ENCODE data around the gene ZNF146.
"Not testable (repeated sequence)": the region's sequence is repeated elsewhere in the genome, so short reads cannot be mapped to it uniquely, and the experiment has no call there.

The ZNF146 gene

DNA sequence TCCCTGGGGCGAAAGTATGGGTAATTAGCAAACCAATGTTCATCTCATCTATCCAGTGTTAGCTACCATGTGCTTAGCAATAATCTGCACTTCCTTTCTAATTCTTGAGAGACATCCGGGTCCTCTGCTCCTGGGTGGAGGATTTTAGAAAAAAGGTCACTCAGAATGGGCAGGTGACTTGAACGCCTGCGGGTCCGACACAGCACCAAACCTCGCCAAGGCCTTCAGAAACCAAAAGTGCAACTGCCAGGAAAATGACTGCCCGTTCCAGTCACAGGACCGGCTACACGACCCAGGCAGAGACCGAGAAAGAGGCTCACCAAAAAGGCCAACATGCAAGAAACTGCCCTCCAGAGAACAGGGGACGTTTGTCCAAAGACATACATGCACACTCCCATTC is 39.9 kb downstream of the ZNF146 start:
- Mint-ChIP-seq H3K27me3 (peaks cover 3% of the 10 kb centered on the region), H3K4me1 (peaks cover 2% of the 10 kb centered on the region), H3K9me3 (peaks cover 5% of the 10 kb centered on the region), H3K4me3 (no peak overlapping the region), H3K27ac (no peak overlapping the region), H3K36me3 (peaks cover 10% of the 10 kb centered on the region)
- DNase-seq (ENCODE audit: low spot score in 2 of 2) (no peak), ATAC-seq (ENCODE audit: low read depth) (no peak)

DNA sequence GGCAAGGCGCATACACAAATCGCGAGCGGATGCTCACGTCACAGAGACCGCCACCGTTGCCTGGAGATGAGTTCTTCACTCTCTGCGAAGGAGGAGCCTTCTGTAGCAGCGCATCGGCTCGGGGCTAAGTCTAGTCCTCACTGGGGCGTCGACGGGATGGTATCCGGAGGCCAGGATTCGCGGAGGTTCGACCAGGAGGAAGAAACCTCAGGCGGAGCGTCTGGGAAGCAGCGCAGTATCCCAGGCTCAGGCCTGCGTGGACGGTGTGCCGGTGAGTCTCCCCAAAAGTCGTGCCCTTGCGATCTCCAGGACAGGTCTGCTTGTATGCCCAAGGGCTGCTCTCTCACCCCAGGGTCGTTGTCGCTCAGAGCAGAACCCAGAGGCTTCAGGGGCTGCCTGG is 40.4 kb downstream of the ZNF146 start:
- H3K4me3 Mint-ChIP-seq, result no peak overlapping the region
- peaks cover 3% of the 10 kb centered on the region for H3K27me3 Mint-ChIP-seq
- DNase-seq (ENCODE audit: low spot score in 2 of 2) (no peak), ATAC-seq (ENCODE audit: low read depth) (no peak)
- H3K4me1 Mint-ChIP-seq, result peaks cover 2% of the 10 kb centered on the region
- no peak overlapping the region for H3K27ac Mint-ChIP-seq
- peaks cover 5% of the 10 kb centered on the region for H3K9me3 Mint-ChIP-seq
- H3K36me3 Mint-ChIP-seq, result peaks cover 10% of the 10 kb centered on the region

DNA sequence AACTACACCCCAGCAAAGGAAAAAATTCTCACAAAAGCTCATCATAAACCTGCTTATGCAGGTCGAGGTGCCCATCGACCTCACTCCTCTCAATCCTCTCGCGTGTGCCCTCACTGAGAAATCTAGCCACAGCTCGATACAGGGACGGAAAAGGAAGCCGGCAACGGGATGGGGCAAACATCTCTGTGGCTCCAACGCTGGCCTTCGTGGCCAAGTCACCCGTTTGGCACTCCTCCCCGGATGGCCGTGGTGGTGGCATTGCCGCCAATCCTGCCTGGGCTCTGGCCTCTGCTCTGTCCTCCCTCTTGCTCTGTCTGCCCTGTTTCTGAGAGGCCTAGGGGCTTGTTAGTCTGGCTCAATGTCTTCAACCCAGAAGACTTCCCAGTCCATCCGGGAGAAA is 41.2 kb downstream of the ZNF146 start:
- no peak for ATAC-seq (ENCODE audit: low read depth)
- H3K9me3 Mint-ChIP-seq, result peaks cover 5% of the 10 kb centered on the region
- peaks cover 2% of the 10 kb centered on the region for H3K4me1 Mint-ChIP-seq
- peaks cover 3% of the 10 kb centered on the region for H3K27me3 Mint-ChIP-seq
- peaks cover 10% of the 10 kb centered on the region for H3K36me3 Mint-ChIP-seq
- H3K27ac Mint-ChIP-seq, result no peak overlapping the region
- no peak overlapping the region for H3K4me3 Mint-ChIP-seq
- no peak for DNase-seq (ENCODE audit: low spot score in 2 of 2)

DNA sequence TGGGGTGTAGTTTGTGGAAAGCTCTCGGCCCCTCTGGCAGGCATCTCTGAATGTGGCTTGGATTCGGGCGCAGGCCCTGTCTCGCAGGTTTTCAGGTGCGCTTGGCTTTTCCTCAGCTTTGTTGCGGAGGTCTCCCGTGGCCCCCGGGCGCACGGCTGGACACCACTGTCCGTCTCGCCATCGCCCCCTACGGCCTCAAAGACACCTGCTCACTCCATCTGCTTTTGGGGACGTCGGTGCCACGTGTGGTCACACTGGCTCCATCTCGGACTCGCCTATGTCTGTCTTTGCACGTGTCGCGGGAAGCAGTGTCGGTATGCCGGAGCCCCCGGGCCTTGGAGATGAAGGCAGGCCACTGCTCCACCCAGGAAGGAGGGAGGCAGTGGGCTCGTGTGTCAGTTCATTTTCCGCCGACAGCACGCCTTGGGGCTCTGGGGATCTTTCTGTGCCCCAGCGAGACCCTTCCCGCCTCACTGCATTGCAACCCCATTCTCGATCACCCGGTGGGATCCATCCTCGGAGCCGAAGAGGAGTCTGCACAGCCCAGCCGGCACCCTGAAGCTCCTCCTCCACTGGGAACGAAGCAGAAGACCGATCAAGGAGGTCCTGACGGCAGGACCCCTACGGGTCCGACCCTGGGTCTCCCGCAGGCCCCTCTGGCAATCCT is 42.1 kb downstream of the ZNF146 start:
- peaks cover 10% of the 10 kb centered on the region for H3K36me3 Mint-ChIP-seq
- ATAC-seq (ENCODE audit: low read depth) (no peak), DNase-seq (ENCODE audit: low spot score in 2 of 2) (no peak)
- H3K4me1 Mint-ChIP-seq, result peaks cover 2% of the 10 kb centered on the region
- no peak overlapping the region for H3K4me3 Mint-ChIP-seq
- peaks cover 5% of the 10 kb centered on the region for H3K9me3 Mint-ChIP-seq
- peaks cover 3% of the 10 kb centered on the region for H3K27me3 Mint-ChIP-seq
- no peak overlapping the region for H3K27ac Mint-ChIP-seq

DNA sequence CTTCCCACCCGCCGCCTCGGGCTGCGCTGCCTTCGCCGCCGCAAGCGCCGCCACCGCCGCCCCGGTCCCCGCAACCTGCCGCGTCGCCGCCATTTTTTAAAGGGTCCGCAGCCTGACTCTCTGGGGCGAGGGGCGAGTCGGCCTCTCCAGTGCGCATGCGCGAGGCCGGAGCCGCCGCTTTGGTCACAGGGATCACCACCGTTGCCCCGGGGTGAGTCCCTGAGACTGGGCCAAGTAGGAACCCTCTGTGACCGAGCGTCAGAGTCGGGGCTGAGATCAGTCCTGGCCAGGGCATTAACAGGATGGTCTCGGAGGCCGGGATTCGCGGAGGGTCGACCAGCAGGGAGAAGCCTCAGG is 42.6 kb downstream of the ZNF146 start:
- peaks cover 3% of the 10 kb centered on the region for H3K27me3 Mint-ChIP-seq
- no peak for DNase-seq (ENCODE audit: low spot score in 2 of 2)

DNA sequence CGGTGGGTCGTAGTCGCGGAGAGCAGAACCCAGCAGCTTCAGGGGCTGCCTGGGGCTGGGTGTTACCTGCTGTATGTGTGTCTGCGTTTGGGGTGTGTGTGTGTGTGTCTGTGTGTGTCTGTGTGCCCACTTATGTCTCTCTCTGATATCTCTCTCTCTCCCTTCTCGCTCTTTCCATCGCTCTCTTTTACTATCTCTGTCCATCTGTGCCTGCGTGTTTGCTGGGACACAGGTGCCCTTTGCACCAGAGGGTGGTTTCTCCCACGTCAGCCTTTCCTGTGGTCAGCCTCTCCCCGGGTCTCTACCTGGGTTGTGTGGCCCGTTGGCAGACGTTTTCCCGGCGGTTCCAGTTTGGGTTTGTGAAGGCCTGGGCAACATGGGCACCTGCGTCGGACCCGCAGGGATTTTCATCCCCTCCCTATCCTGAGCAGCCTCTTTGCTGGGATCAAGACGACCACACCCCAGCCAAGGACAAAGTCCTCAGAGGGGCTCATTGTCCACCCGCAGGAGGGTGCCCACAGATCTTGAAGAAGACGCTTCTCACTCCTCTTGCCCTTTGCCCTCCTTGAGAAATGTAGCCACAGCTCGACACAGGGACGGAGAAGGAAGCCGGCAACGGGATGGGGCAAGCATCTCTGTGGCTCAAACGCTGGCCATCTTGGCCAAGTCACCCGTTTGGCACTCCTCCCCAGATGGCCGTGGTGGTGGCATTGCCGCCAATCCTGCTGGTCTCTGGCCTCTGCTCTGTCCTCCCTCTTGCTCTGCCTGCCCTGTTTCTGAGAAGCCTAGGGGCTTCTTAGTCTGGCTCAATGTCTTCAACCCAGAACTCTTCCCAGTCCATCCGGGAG is 43.3 kb downstream of the ZNF146 start:
- H3K4me1 Mint-ChIP-seq, result peaks cover 2% of the 10 kb centered on the region
- DNase-seq (ENCODE audit: low spot score in 2 of 2) (no peak), ATAC-seq (ENCODE audit: low read depth) (no peak)
- no peak overlapping the region for H3K27ac Mint-ChIP-seq
- H3K9me3 Mint-ChIP-seq, result peaks cover 5% of the 10 kb centered on the region
- peaks cover 10% of the 10 kb centered on the region for H3K36me3 Mint-ChIP-seq
- peak overlapping the region; percentile 66 for H3K4me3 Mint-ChIP-seq
- peaks cover 3% of the 10 kb centered on the region for H3K27me3 Mint-ChIP-seq

More for the DNA sequence above, 42.6 kb downstream of the ZNF146 start:
- H3K4me3 Mint-ChIP-seq, result no peak overlapping the region
- ATAC-seq (ENCODE audit: low read depth), result no peak
- H3K36me3 Mint-ChIP-seq, result peaks cover 10% of the 10 kb centered on the region
- H3K4me1 Mint-ChIP-seq, result peaks cover 2% of the 10 kb centered on the region
- peaks cover 5% of the 10 kb centered on the region for H3K9me3 Mint-ChIP-seq
- no peak overlapping the region for H3K27ac Mint-ChIP-seq

DNA sequence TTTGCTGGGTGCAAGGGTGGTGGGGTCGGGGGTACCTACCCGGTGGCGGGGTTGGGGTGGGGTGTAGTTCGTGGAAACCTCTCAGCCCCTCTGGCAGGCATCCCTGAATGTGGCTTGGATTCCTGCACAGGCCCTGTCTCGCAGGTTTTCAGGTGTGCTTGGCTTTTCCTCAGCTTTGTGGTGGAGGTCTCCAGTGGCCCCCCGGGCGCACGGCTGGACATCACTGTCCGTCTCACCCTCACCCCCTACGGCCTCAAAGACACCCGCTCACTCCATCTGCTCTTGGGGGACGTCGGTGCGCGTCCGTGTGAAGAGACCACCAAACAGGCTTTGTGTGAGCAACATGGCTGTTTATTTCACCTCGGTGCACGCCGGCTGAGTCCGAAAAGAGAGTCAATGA is 44.3 kb downstream of the ZNF146 start:
- peaks cover 10% of the 10 kb centered on the region for H3K36me3 Mint-ChIP-seq

DNA sequence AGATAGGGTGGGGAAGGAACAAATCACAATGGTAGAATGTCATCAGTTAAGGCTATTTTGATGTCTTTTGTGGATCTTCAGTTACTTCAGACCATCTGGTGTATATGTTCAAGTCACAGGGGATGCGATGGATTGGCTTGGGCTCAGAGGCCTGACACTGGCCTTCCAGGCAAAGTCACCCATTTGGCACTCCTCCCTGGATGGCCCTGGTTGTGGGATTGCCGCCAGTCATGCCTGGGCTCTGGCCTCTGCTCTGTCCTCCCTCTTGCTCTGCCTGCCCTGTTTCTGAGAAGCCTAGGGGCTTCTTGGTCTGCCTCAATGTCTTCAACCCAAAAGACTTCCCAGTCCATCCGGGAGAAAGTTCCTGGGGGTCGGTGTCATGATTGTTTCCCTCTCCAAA is 50.2 kb downstream of the ZNF146 start:
- Mint-ChIP-seq H3K4me3 (no peak overlapping the region), H3K27ac (no peak overlapping the region), H3K4me1 (no peaks in the 10 kb centered on the region), H3K36me3 (peaks cover 5% of the 10 kb centered on the region), H3K27me3 (no peaks in the 10 kb centered on the region), H3K9me3 (peaks cover 13% of the 10 kb centered on the region)
- DNase-seq (ENCODE audit: low spot score in 2 of 2), result no peak
- ATAC-seq (ENCODE audit: low read depth), result no peak

More for the DNA sequence above, 44.3 kb downstream of the ZNF146 start:
- Mint-ChIP-seq H3K27ac (no peak overlapping the region), H3K4me1 (peaks cover 2% of the 10 kb centered on the region), H3K27me3 (peaks cover 3% of the 10 kb centered on the region), H3K4me3 (no peak overlapping the region), H3K9me3 (peaks cover 10% of the 10 kb centered on the region)
- DNase-seq (ENCODE audit: low spot score in 2 of 2) (no peak), ATAC-seq (ENCODE audit: low read depth) (no peak)

DNA sequence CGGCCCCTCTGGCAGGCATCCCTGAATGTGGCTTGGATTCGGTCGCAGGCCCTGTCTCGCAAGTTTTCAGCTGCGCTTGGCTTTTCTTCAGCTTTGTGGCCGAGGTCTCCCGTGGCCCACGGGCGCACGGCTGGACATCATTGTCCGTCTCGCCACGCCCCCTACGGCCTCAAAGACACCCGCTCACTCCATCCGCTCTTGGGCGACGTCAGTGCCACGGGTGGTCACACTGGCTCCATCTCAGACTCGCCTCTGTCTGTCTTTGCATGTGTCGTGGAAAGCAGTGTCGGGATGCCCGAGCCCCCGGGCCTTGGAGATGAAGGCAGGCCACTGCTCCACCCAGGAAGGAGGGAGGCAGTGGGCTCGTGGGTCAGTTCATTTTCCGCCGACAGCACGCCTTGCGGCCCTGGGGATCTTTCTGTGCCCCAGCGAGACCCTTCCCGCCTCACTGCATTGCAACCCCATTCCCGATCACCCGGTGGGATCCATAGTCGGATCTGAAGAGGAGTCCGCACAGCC is 51.0 kb downstream of the ZNF146 start:
- H3K36me3 Mint-ChIP-seq, result peaks cover 5% of the 10 kb centered on the region

DNA sequence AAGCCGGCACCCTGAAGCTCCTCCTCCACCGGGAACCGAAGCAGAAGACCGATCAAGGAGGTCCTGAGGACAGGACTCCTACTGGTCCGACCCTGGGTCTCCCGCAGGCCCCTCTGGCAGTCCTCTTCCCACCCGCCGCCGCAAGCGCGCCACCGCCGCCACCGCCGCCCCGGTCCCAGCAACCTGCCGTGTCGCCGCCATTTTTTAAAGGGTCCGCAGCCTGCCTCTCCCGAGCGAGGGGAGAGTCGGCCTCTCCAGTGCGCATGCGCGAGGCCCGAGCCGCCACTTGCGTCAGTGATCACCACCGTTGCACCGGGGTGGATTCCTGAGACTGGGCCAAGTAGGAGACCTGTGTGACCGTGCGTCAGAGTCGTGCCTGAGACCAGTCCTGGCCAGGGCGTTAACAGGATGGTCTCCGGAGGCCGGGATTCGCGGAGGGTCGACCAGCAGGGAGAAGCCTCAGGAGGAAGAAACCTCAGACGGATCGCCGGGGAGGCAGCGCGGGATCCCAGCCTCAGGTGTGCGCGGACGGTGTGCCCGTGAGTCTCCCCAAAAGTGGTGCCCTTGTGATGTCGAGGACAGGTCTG is 51.6 kb downstream of the ZNF146 start:
- peaks cover 13% of the 10 kb centered on the region for H3K9me3 Mint-ChIP-seq

More for the DNA sequence above, 51.0 kb downstream of the ZNF146 start:
- Mint-ChIP-seq H3K4me1 (no peaks in the 10 kb centered on the region), H3K27ac (no peak overlapping the region), H3K27me3 (no peaks in the 10 kb centered on the region), H3K9me3 (peaks cover 13% of the 10 kb centered on the region), H3K4me3 (no peak overlapping the region)
- ATAC-seq (ENCODE audit: low read depth), result no peak
- no peak for DNase-seq (ENCODE audit: low spot score in 2 of 2)

DNA sequence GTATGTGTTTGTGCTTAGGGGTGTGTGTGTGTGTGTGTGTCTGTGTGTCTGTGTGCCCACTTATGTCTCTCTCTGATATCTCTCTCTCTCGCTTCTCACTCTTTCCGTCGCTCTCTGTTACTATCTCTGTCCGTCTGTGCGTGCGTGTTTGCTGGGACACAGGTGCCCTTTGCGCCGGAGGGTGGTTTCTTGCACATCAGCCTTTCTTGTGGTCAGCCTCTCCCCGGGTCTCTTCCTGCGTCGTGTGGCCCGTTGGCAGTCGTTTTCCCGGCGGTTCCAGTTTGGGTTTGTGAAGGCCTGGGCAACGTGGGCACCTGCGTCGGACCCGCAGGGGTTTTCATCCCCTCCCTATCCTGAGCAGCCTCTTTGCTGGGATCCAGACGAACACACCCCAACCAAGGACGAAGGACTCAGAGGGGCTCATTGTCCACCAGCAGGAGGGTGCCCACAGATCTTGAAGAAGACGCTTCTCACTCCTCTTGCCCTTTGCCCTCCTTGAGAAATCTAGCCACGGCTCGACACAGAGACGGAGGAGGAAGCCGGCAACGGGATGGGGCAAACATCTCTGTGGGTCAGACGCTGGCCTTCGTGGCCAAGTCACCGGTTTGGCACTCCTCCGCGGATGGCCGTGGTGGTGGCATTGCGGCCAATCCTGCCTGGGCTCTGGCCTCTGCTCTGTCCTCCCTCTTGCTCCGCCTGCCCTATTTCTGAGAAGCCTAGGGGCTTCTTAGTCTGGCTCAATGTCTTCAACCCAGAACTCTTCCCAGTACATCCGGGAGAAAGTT is 52.3 kb downstream of the ZNF146 start:
- Mint-ChIP-seq H3K27ac (no peak overlapping the region), H3K4me3 (no peak overlapping the region), H3K27me3 (no peaks in the 10 kb centered on the region), H3K36me3 (peaks cover 5% of the 10 kb centered on the region), H3K4me1 (no peaks in the 10 kb centered on the region), H3K9me3 (peaks cover 13% of the 10 kb centered on the region)
- no peak for ATAC-seq (ENCODE audit: low read depth)
- DNase-seq (ENCODE audit: low spot score in 2 of 2), result no peak

More for the DNA sequence above, 51.6 kb downstream of the ZNF146 start:
- H3K4me1 Mint-ChIP-seq, result no peaks in the 10 kb centered on the region
- peaks cover 5% of the 10 kb centered on the region for H3K36me3 Mint-ChIP-seq
- ATAC-seq (ENCODE audit: low read depth) (no peak), DNase-seq (ENCODE audit: low spot score in 2 of 2) (no peak)
- H3K27me3 Mint-ChIP-seq, result no peaks in the 10 kb centered on the region
- no peak overlapping the region for H3K27ac Mint-ChIP-seq
- no peak overlapping the region for H3K4me3 Mint-ChIP-seq

DNA sequence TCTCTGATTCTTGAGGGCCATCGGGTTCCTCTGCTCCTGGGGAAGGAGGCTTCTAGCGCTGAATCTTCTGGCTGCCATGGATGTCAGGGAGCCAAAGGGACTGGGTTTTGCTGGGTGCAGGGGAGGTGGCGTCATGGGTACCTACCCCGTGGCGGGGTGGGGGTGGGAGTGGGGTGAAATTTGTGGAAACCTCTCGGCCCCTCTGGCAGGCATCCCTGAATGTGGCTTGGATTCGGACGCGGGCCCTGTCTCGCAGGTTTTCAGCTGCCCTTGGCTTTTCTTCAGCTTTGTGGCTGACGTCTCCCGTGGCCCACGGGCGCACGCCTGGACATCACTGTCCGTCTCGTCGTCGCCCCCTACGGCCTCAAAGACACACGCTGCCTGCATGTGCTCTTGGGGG is 53.2 kb downstream of the ZNF146 start:
- H3K27ac Mint-ChIP-seq, H3K4me3 Mint-ChIP-seq, H3K4me1 Mint-ChIP-seq: not testable (repeated sequence)

DNA sequence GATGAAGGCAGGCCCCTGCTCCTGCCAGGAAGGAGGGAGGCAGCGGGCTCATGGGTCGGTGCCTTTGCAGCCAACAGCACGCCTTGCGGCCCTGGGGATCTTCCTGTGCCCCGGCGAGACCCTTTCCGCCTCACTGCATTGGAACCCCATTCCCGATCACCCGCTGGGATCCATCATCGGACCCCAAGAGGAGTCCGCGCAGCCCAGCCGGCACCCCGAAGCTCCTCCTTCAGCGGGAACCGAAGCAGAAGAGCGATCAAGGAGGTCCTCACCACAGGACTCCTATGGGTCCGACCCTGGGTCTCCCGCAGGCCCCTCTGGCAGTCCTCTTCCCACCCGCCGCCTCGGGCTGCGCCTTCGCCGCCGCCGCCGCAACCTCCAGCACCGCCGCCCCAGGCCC is 53.7 kb downstream of the ZNF146 start:
- not testable (repeated sequence) for H3K4me3 Mint-ChIP-seq; H3K36me3 Mint-ChIP-seq; ATAC-seq (ENCODE audit: low read depth); H3K27me3 Mint-ChIP-seq; H3K27ac Mint-ChIP-seq; H3K4me1 Mint-ChIP-seq
- peak in 1 of 2 donors; percentile 57 for DNase-seq (ENCODE audit: low spot score in 2 of 2)
- H3K9me3 Mint-ChIP-seq, result peaks cover 13% of the 10 kb centered on the region

More for the DNA sequence above, 53.2 kb downstream of the ZNF146 start:
- not testable (repeated sequence) for ATAC-seq (ENCODE audit: low read depth); DNase-seq (ENCODE audit: low spot score in 2 of 2); H3K36me3 Mint-ChIP-seq; H3K27me3 Mint-ChIP-seq
- peaks cover 13% of the 10 kb centered on the region for H3K9me3 Mint-ChIP-seq

Data from memory B cell (primary cell).